ENCODE measurements around the gene MS4A4A.

- TF ChIP-seq POLR2A (IDR thresholded peaks at IDR 0.05), result no peak
- TF ChIP-seq, protein P1, sequence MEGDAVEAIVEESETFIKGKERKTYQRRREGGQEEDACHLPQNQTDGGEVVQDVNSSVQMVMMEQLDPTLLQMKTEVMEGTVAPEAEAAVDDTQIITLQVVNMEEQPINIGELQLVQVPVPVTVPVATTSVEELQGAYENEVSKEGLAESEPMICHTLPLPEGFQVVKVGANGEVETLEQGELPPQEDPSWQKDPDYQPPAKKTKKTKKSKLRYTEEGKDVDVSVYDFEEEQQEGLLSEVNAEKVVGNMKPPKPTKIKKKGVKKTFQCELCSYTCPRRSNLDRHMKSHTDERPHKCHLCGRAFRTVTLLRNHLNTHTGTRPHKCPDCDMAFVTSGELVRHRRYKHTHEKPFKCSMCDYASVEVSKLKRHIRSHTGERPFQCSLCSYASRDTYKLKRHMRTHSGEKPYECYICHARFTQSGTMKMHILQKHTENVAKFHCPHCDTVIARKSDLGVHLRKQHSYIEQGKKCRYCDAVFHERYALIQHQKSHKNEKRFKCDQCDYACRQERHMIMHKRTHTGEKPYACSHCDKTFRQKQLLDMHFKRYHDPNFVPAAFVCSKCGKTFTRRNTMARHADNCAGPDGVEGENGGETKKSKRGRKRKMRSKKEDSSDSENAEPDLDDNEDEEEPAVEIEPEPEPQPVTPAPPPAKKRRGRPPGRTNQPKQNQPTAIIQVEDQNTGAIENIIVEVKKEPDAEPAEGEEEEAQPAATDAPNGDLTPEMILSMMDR (IDR thresholded peaks at IDR 0.05), result no peak
Observed at GRCh38 chr11:60241786-60242185, 38.7 kb upstream of the MS4A4A start.
